NCI-H2227 (cell line): ENCODE data around the gene SDK1.

ENCODE experiments used
- DNase-seq: peaks from one replicate; lab custom pipeline; 2025; ENCODE audit not compliant: unreplicated experiment; lab: John Stamatoyannopoulos, UW

Gene SDK1

GRCh38 chr7:4186513-4186780 is 885.4 kb downstream of the SDK1 start:
- no peak for DNase-seq

DNA sequence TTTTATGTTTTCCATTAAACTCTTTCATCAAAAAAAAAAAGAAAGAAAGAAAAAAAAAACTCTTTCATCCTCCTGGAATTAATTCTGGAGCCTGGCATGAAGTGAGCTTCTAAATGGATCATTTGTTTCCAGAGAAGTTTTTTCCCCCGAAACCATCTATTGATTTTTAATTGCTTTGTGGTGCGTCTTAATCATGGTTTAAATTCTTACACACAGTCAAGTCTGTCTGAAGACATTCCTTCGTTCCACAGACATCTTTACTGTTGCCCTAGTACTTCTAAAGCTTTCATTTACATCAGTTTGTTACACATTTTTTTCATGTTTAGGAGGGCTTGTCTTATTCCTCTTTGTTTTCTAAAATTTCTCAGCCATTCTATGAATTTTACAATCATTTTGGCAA is 887.6 kb downstream of the SDK1 start:
- DNase-seq = no peak

DNA sequence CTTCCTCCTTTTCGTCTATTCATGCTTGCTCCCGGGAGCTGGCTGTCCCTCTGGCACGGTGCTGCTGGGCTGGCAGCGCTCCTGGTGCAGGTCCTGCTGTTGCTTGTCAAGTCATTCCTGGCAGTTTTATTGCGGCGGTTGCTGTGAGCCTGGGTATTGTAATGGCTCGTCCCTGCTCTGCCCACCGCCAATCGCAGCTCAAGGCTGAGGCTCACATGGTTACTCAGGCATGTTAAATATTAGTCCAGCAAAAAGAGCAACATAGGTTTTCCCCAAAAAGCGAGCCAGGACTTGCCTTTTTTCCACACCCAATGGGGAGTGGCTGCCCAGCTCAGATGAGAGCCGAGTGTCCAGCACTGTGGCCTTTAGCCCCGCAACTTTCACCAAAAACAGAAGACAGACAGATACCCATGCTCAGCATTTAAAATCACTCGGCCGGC is 888.1 kb downstream of the SDK1 start:
- peak; percentile 19 for DNase-seq

DNA sequence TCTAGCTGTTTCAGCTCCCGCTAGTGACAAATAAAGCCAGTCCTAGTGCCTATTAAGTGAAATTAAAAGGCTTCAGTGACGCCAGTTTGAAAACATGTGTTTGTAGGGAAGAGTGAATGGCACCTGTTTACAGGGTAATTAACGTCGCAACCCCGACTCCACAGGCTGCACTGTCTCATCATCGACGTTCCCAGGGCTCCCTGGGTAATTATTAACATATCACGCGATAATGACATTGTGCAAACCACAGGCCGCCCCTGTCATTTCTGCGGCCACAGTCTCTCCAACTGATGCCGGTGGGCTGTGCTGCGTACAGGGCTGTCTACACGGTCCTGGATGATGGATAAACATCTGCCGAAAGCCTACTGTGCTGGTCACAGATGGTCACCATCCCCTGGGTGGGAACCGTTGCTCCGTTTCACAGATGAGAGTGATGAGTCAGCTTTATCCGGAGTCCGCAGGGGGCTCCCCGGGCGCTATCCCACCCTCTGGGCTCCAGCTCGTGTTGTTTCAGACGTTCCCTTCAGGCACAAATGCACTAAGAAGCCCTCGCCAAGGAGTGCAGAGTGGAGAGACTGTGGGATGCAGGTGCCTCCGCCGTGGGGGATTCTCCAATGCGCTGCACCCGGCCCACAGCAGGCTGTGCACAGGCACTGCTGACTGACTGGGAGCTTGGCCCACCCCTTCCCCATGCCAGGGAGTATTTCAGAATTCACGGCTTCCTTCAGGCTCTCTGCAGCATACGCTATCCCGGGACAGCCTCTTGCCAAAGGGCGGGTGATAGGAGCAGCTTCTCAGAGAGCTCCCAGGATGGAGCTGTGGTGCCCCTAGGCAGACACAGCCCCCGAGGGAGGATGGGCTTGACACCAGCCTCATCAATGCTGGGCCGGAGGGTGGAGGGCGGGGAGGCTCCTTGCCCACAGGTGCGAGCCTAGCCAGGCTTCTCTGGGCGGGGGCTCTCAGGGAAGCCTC is 889.2 kb downstream of the SDK1 start:
- DNase-seq = peak; percentile 39

GRCh38 chr7:4191046-4191445 is 890.0 kb downstream of the SDK1 start:
- no peak for DNase-seq

GRCh38 chr7:4191525-4191924 is 890.5 kb downstream of the SDK1 start:
- DNase-seq = no peak

- DNase-seq = no peak
Measured at GRCh38 chr7:4195660-4196059, 894.6 kb downstream of the SDK1 start.

- no peak for DNase-seq
Measured at GRCh38 chr7:4196121-4196819, 895.2 kb downstream of the SDK1 start.

GRCh38 chr7:4198301-4198700 is 897.2 kb downstream of the SDK1 start:
- no peak for DNase-seq

DNA sequence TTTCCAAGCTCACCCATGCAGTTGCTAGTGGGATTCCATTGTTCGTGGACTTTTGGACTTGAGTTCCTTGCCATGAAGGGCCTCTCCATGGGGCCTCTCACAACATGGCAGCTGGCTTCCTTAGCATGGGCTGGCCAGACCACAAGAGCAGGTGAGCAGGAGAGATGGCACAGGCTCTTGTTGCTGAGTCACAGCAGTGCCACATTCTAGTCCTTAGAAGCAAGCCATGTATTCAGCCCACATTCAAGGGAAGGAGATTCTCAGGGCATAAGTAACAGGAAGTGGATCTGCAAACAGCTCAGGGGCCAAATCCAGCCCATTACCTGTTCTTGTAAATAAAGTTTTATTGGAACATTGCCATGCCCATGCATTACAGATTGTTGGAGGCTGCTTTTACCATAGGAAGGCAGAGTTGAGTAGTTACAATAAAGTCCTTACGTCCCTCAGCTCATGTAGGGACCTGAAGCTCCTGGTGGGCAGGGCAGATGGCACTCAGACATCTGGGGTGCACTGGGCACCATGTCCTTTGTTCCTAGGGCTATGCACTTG is 899.6 kb downstream of the SDK1 start:
- no peak for DNase-seq

DNA sequence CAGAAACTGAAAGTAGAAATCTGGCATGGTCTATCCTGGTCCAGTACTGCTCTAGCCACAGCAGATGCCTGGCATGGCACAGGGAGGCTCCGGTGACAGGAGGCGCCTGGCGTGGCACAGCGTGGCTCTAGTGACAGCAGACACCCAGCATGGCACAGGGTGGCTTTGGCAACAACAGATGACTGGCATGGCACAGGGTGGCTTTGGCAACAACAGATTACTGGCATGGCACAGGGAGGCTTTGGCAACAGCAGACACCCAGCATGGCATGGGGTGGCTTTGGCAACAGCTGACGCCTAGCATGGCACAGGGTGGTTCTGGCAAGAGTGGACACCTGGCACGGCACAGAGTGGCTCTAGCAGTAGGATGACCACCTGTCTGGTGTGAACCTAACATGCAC is 900.5 kb downstream of the SDK1 start:
- no peak for DNase-seq

- no peak for DNase-seq
Measured at GRCh38 chr7:4202154-4202736, 901.2 kb downstream of the SDK1 start.

DNA sequence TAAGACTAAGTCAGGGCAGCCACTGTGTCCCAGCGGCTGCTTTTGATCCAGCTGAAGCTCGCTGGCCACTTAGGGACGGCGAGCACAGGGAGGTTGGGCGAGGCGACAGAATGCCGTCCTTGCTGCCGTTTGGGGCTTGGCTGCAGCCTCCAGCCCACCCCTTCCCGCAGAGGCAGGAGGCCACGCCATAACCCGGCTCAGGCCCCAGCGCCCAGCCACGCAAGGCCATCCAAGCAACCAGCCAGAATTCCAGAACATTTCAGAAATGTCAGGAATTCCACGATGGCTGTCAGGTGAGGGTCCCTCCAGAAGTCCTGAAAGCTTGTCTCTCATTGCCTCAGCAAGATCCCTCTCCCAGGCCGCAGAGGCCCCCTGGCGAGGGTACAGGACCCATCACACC is 901.9 kb downstream of the SDK1 start:
- no peak for DNase-seq

DNA sequence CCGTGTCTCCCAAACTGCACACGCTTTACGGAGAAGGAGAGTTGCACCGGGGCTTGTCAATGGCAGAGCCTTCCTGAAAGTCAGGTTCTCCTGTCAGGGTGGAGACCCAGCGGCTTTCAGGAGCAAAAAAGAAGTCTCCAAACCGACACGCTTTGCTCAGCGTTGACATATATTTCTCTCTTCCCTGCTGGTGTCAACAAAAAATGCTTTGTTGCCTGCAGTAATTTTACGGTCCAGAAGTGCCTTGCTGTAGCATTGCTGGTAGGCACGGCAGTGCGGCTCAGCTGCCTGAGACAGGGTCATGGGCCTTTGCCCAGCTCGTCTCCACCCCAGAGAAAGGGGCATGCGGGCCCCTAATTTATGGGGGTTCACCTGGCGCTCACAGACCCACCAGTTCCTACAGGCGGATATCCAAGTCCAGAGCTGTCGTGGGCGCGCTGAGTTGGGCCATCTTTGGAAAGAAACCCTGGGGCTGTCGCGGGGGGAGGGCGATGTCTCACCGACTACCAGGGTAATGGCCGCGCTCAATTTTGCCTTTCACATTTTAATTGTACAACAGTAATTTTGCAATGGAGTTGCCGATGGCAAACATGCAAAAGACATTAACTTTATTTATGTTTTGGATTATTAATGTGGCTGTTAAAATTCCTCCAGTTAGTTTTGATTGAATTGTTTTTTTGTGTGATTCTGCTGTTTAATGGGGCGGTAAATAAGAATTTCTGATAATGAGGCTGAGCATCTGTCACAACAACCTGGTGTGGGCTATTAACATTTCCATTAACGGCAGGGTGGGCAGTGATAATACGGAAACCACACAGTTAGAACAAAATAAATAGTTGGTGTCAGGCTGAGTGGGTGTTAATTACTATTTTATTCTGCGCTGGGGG is 902.8 kb downstream of the SDK1 start:
- DNase-seq = no peak

- no peak for DNase-seq
Measured at GRCh38 chr7:4204513-4205165, 903.6 kb downstream of the SDK1 start.

- DNase-seq = no peak
Measured at GRCh38 chr7:4205828-4206227, 904.8 kb downstream of the SDK1 start.

- no peak for DNase-seq
Measured at GRCh38 chr7:4207011-4207410, 906.0 kb downstream of the SDK1 start.

- DNase-seq = no peak
Measured at GRCh38 chr7:4208086-4208485, 907.0 kb downstream of the SDK1 start.

DNA sequence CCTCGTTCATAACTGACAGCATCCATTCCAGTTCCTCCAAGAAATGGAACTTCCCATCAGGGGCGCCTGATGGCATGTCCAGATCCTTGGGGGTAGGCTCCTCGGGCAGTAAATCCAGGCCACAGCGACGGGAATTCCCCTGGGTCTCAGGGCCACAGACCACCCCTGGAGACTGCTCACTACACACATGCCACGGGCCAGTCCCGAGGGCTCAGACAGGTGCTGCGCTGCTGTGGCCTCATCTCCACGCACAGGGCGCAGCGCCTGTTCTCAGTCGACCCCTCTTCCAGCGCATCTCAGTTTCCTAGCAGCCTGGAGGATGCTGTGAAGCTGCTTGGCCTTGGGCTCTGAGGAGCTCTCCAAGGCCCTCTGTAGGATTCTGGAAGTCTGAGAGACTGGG is 907.5 kb downstream of the SDK1 start:
- DNase-seq = no peak

DNA sequence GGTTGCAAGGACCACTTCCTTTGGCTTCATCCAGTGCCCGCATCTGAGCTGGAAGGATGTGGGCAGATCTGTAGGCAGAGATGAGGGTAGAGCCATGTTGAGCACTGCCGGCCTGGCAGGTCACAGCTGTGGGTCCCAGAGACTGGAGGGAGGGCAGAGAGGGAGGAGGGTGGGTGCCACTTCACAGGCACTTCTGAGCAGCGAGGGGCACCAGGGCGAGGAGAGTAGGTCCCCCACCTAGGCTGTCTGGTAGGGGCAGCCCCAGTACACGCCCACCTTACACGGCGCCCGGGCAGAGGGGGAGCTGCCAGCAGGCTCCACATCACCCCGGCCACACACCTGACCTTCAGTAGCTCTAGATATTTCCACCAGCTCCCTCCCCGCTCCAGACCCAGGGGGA is 908.1 kb downstream of the SDK1 start:
- DNase-seq = no peak
